HepG2 (cell line): Measurements from ENCODE around the gene SOCS1. TPM values are rescaled to one million over a fixed set of nuclear protein-coding genes. Genes with fewer than 3 reads are reported as not detected.

Source experiments
- CEBPZ ChIP-seq: IDR thresholded peaks from 2 replicates; pipeline ENCODE4 v1.6.1; 2012; ENCODE audit warnings: low read length, improper control_type of control experiment
- DMTF1 ChIP-seq: sonication (generic); formaldehyde crosslinking; IDR thresholded peaks from 2 replicates; pipeline ENCODE4 v1.4.0; 2020; ENCODE audit warnings: mild to moderate bottlenecking, missing genetic modification reagents
- HDAC6 ChIP-seq: fragments of 200-600 bp; sonication (generic); IDR thresholded peaks from 2 replicates; pipeline ENCODE4 v1.7.0; 2017; ENCODE audit warnings: mild to moderate bottlenecking, antibody characterized with exemption, low read length, low read depth
- IRF2 ChIP-seq: IDR thresholded peaks from 2 replicates; pipeline ENCODE4 v1.6.1; 2018; ENCODE audit warnings: missing genetic modification reagents, missing compliant biosample characterization
- REPIN1 ChIP-seq: sonication (generic); formaldehyde crosslinking; IDR thresholded peaks from 2 replicates; pipeline ENCODE4 v1.8.0; 2022; ENCODE audit warnings: missing genetic modification reagents, low read depth, mild to moderate bottlenecking, borderline replicate concordance
- SOX6 ChIP-seq, 2 experiments: fragments of 450-650 bp in 1 of 2; sonication (generic) in 1 of 2; formaldehyde crosslinking in 1 of 2; IDR thresholded peaks; 2 replicates each; pipeline versions ENCODE4 v1.4.0 to v1.6.1; 2017 to 2020; ENCODE audit warnings: antibody characterized with exemption in 1 of 2, mild to moderate bottlenecking in 1 of 2, missing genetic modification reagents in 1 of 2
- ZC3H4 ChIP-seq: sonication (generic); formaldehyde crosslinking; IDR thresholded peaks from 2 replicates; pipeline ENCODE4 v1.4.0; 2020; ENCODE audit warnings: missing genetic modification reagents, borderline replicate concordance
- ZNF142 ChIP-seq: sonication (generic); formaldehyde crosslinking; IDR thresholded peaks from 2 replicates; pipeline ENCODE4 v1.4.0; 2020; ENCODE audit warnings: missing genetic modification reagents
- ZNF354B ChIP-seq: sonication (generic); formaldehyde crosslinking; IDR thresholded peaks from 2 replicates; pipeline ENCODE4 v1.8.0; 2022; ENCODE audit warnings: mild to moderate bottlenecking, missing genetic modification reagents
- ZNF503 ChIP-seq: sonication (generic); formaldehyde crosslinking; IDR thresholded peaks from 2 replicates; pipeline ENCODE4 v1.4.0; 2020; ENCODE audit warnings: missing genetic modification reagents
- ZNF563 ChIP-seq: sonication (generic); formaldehyde crosslinking; IDR thresholded peaks from 2 replicates; pipeline ENCODE4 v1.8.0; 2022; ENCODE audit warnings: mild to moderate bottlenecking, moderate library complexity, missing genetic modification reagents
- polyA plus RNA-seq, 8 experiments: library from polyadenylated mRNA; depleted of rRNA in 3 of 8; stranded (reverse) in 7 of 8; unstranded in 1 of 8; fragments of >200 nt; fragmentation: Illumina TruSeq in 4 of 8; extraction: Trizol in 4 of 8; gene quantifications; 2 replicates each; pipeline versions ENCODE4 v1.2.1 to v1.2.3, GENCODE V29; 2011 to 2016; ENCODE audit warnings: low read depth in 4 of 8, missing spikeins in 1 of 8, mixed read lengths in 1 of 8; ENCODE audit not compliant: insufficient read depth in 1 of 8
- total RNA-seq, 5 experiments: library from RNA; depleted of rRNA; stranded (reverse); fragments of >200 nt; fragmentation: Illumina TruSeq; extraction: Trizol; gene quantifications; 2 replicates each; pipeline ENCODE4 v1.2.3, GENCODE V29; 2016; ENCODE audit warnings: low read depth in 1 of 5
- TF ChIP-seq, protein P1 (sequence below): sonication (generic); formaldehyde crosslinking; IDR thresholded peaks from 2 replicates; pipeline ENCODE4 v1.5.0; 2020; ENCODE audit warnings: missing genetic modification reagents

Gene SOCS1
- total and polyA plus RNA-seq, 2 of the 13 experiments (the other 11 are each of a cell fraction or from before 2014, with no cell fraction given): 5.3 to 6.3 TPM

GRCh38 chr16:11255737-11256660 lies at the start of gene SOCS1 (continued):
- TF ChIP-seq REPIN1 (CRISPR knock-in tag) (no peak; the same call in 1 of the 2 replicates), ZNF354B (no peak), IRF2 (CRISPR knock-in tag) (peak; percentile 100), HDAC6 (no peak), ZNF142 (CRISPR knock-in tag) (peak; percentile 78), ZC3H4 (CRISPR knock-in tag) (no peak), DMTF1 (CRISPR knock-in tag) (no peak), ZNF563 (CRISPR knock-in tag) (peak; percentile 58), CEBPZ (no peak), ZNF503 (CRISPR knock-in tag) (peak; percentile 52; the same call in 1 of the 2 replicates), SOX6 (IDR thresholded peaks at IDR 0.05) (no peak), SOX6 (CRISPR knock-in tag; IDR thresholded peaks at IDR 0.05) (peak; percentile 46)
- TF ChIP-seq, protein P1, sequence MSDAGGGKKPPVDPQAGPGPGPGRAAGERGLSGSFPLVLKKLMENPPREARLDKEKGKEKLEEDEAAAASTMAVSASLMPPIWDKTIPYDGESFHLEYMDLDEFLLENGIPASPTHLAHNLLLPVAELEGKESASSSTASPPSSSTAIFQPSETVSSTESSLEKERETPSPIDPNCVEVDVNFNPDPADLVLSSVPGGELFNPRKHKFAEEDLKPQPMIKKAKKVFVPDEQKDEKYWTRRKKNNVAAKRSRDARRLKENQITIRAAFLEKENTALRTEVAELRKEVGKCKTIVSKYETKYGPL: peak; percentile 25; the same call in 1 of the 2 replicates
